CD4-positive, alpha-beta memory T cell (primary cell): ENCODE measurements around the gene CSTF3. TPM values are rescaled to one million over a fixed set of nuclear protein-coding genes. Genes with fewer than 3 reads are reported as not detected.

ENCODE experiments used
- CTCF ChIA-PET: fragments of 350-600 bp; sonication (Branson Sonifier 250); formaldehyde crosslinking; loops from one replicate; lab custom pipeline; 2021; ENCODE audit warnings: inconsistent platforms; ENCODE audit not compliant: partially characterized antibody; lab: Charles Lee
- POLR2A ChIA-PET: fragments of 350-600 bp; sonication (Branson Sonifier 250); formaldehyde crosslinking; loops from one replicate; lab custom pipeline; 2021; ENCODE audit not compliant: partially characterized antibody; lab: Charles Lee
- DNase-seq, 5 donors: peaks; one replicate each; pipeline versions ENCODE4 v3.0.0 to v3.0.0-alpha.2; 2020 to 2022; ENCODE audit warnings: mixed read lengths in 1 of 5
- H3K27ac ChIP-seq: one replicate; pipeline ENCODE4 v1.7.0; 2013; ENCODE audit warnings: low read depth, low read length
- H3K27me3 ChIP-seq: 2 replicates; pipeline ENCODE4 v1.7.0; 2013; ENCODE audit warnings: mild to moderate bottlenecking, low read length, moderate library complexity; ENCODE audit not compliant: insufficient read depth
- H3K36me3 ChIP-seq: 2 replicates; pipeline ENCODE4 v1.7.0; 2013; ENCODE audit warnings: mild to moderate bottlenecking, low read length, moderate library complexity; ENCODE audit not compliant: insufficient read depth
- H3K4me1 ChIP-seq: 2 replicates; pipeline ENCODE4 v1.7.0; 2013; ENCODE audit warnings: mild to moderate bottlenecking, low read length, moderate library complexity; ENCODE audit not compliant: insufficient read depth
- H3K4me3 ChIP-seq, 2 donors: one replicate each; pipeline ENCODE4 v1.7.0; 2013; ENCODE audit warnings: low read length in 2 of 2, mild to moderate bottlenecking in 1 of 2
- H3K9me3 ChIP-seq, 2 donors: one replicate each; pipeline ENCODE4 v1.7.0; 2013; ENCODE audit warnings: low read length in 2 of 2, control low read depth in 1 of 2; ENCODE audit not compliant: control insufficient read depth in 1 of 2
- H3K27ac Mint-ChIP-seq, 7 donors: one replicate each; pipeline ENCODE4 v1.8.0; 2020 to 2021; ENCODE audit warnings: mixed read lengths in 7 of 7, mild to moderate bottlenecking in 6 of 7, inconsistent platforms in 3 of 7, moderate library complexity in 3 of 7
- H3K27me3 Mint-ChIP-seq, 2 donors: one replicate each; pipeline ENCODE4 v1.8.0; 2020 to 2021; ENCODE audit warnings: mixed read lengths in 2 of 2
- H3K36me3 Mint-ChIP-seq, 2 donors: one replicate each; pipeline ENCODE4 v1.8.0; 2020 to 2021; ENCODE audit warnings: mixed read lengths in 2 of 2, inconsistent platforms in 1 of 2, mild to moderate bottlenecking in 1 of 2
- H3K4me1 Mint-ChIP-seq, 4 donors: one replicate each; pipeline ENCODE4 v1.8.0; 2020 to 2021; ENCODE audit warnings: mixed read lengths in 4 of 4, mild to moderate bottlenecking in 1 of 4
- H3K4me3 Mint-ChIP-seq, 8 donors: one replicate each; pipeline ENCODE4 v1.8.0; 2020 to 2021; ENCODE audit warnings: mixed read lengths in 8 of 8, mild to moderate bottlenecking in 7 of 8, moderate library complexity in 6 of 8, inconsistent platforms in 3 of 8
- H3K9me3 Mint-ChIP-seq, 8 donors: one replicate each; pipeline ENCODE4 v1.8.0; 2020 to 2021; ENCODE audit warnings: mixed read lengths in 8 of 8, mild to moderate bottlenecking in 5 of 8, inconsistent platforms in 3 of 8, moderate library complexity in 1 of 8
- intact Hi-C: fragments of 100-400 bp; cut with micrococcal nuclease; formaldehyde crosslinking; loops from one replicate; pipeline ENCODE4 v1.15.1; 2023
- polyA plus RNA-seq, 2 donors: library from polyadenylated mRNA; unstranded; fragments of 300-500 nt; fragmentation: Illumina TruSeq; gene quantifications; one replicate each; pipeline ENCODE4 v1.2.3, GENCODE V29; 2021
- total RNA-seq, 2 experiments: library from RNA; stranded (reverse); gene quantifications; one replicate each; pipeline ENCODE4 v1.2.3, GENCODE V29; 2021

CSTF3 gene
- total and polyA plus RNA-seq, 4 experiments from 2014 or later: 18.1 to 34.0 (median 25.9) TPM

DNA sequence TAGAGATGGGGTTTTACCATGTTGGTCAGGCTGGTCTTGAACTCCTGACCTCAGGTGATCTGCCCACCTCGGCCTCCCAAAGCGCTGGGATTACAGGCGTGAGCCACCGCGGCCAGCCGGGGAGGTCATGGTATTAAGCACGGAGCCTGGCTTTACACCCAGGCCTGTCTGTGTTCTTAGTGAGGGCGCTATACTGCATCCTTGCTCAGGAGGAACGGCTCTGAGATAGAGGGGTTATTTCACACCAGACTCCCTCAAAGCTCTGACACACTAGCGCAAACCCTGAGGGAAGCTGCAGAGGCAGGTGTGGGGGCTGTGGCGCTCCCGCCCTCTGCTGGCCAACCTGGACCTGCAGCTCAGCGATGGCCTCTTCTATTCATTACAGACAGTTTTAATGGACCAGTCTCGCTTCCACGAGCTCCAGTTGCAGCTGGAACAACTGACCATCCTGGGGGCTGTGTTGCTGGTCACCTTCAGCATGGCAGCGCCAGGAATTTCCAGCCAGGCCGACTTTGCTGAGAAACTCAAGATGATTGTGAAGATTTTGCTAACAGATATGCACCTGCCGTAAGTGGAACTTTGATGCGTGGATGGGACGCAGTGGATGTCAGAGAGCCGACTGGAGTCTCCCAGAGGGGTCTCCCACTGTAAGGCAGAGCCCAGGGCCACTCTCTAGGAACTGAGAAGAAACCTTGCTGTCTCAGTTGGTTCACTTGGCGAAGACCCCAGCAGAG, 95.7 kb downstream of the CSTF3 start:
- peaks cover 5% of the 10 kb centered on the region for H3K4me1 ChIP-seq
- no peaks in the 10 kb centered on the region for H3K9me3 Mint-ChIP-seq
- peaks cover 20 to 49% of the 10 kb centered on the region in 2 donors for H3K36me3 Mint-ChIP-seq
- no peaks in the 10 kb centered on the region for H3K27me3 ChIP-seq
- no peaks in the 10 kb centered on the region for H3K27me3 Mint-ChIP-seq
- CTCF ChIA-PET: interaction anchor here (0.5 to 10.7 kb wide), 42 partner anchors 10 to 257 kb away, joined by 3 to 394 read pairs (median 4); partner anchors contain the start of genes DEPDC7, QSER1 and TCP11L1
- peak; percentile 66 to 72 (median 67) for DNase-seq
- H3K27ac Mint-ChIP-seq: peak overlapping the region in 1 of 7 donors; percentile 64
- H3K9me3 ChIP-seq: no peaks in the 10 kb centered on the region
- intact Hi-C loops: loop anchor here (1.0 to 5.0 kb wide), 5 partner anchors 27 to 257 kb away; partner anchors contain the start of gene TCP11L1
- no peak overlapping the region for H3K4me3 Mint-ChIP-seq
- peaks cover 22% of the 10 kb centered on the region for H3K36me3 ChIP-seq
- H3K27ac ChIP-seq: no peak overlapping the region
- no peak overlapping the region for H3K4me3 ChIP-seq
- H3K4me1 Mint-ChIP-seq: peaks cover 15 to 30% (median 25%) of the 10 kb centered on the region in 4 donors
- POLR2A ChIA-PET: interaction anchor here (0.8 to 1.5 kb wide), 3 partner anchors 19 to 104 kb away, joined by 3 to 8 read pairs (median 3); partner anchors contain the start of gene DEPDC7

DNA sequence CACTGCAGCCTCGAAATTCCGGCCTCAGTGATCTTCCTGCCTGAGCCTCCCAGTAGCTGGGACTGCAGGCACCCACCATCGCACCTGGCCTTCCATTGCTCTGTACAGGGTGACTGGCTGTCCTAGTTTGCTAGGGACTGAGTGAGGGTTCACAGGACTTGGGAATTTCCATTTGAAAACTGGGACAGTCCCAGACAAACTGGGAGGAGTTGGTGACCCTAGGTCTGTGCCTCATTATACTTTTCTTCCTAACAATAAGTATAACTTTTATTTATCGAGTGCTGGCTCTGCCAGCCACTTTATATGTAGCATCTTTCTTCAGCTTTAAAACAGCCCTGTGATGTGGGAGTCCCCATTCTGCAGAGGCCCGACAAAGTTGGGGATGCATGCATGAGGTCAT, 96.4 kb downstream of the CSTF3 start:
- POLR2A ChIA-PET: interaction anchor here (1.5 kb wide), 1 partner anchor 104 kb away, joined by 8 read pairs; no protein-coding TSS in a partner anchor
- Mint-ChIP-seq H3K27ac (peak overlapping the region in 1 of 7 donors; percentile 77), H3K4me3 (peak overlapping the region in 1 of 8 donors; percentile 27)

DNA sequence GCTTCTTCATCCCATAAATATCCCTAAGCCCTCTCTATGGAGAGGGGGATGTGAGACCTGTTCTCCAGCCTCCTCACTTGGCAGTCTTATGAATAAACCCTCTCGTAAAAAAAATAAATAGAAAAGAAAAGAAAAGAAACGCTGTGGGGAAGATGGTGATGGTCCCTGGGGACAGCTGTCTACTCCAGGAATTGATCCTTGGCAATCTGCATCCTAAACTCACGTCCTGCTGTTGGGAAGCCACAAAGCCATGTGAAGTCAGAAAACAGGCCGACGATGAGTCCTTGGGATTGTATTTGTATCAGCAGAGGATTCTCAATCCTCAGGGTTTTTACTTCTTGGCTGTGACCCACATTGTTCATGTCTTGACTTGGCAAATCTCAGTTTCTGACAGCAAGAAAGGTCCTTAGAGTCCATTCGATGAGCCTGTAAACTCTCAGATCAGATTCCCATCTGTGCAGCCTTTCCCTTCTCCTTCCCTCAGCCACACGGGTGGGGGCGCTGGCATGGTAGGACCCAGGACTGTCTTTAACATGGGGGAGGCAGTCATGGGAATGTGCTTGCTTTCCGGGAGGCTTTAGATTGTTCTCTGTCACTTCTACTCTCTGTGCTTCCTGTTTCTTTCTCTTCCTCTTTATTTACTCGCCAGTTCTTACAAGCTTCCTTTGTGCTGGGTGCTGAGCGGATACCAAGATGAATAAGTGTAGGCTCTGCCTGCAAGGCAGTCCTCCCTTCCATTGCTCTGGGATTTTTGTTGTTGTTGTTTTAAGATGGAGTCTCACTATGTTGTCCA, 97.1 kb downstream of the CSTF3 start:
- no peaks in the 10 kb centered on the region for H3K27me3 ChIP-seq
- Mint-ChIP-seq H3K27ac (peak overlapping the region in 4 of 7 donors; percentile 1 to 77 (median 45)), H3K9me3 (no peaks in the 10 kb centered on the region), H3K4me1 (peaks cover 18 to 30% (median 25%) of the 10 kb centered on the region in 4 donors), H3K4me3 (peak overlapping the region in 2 of 8 donors; percentile 7 to 27), H3K36me3 (peaks cover 30 to 60% of the 10 kb centered on the region in 2 donors), H3K27me3 (no peaks in the 10 kb centered on the region)
- no peak for DNase-seq
- intact Hi-C loops: loop anchor here (2.0 kb wide), 3 partner anchors 25 to 255 kb away; partner anchors contain the start of gene TCP11L1
- H3K4me3 ChIP-seq: no peak overlapping the region
- H3K27ac ChIP-seq: no peak overlapping the region
- POLR2A ChIA-PET: no interaction called here
- peaks cover 24% of the 10 kb centered on the region for H3K36me3 ChIP-seq
- H3K4me1 ChIP-seq: peaks cover 5% of the 10 kb centered on the region
- CTCF ChIA-PET: interaction anchor here (0.7 to 10.7 kb wide), 15 partner anchors 18 to 255 kb away, joined by 3 to 394 read pairs (median 4); no protein-coding TSS in a partner anchor
- H3K9me3 ChIP-seq: no peaks in the 10 kb centered on the region

More for the DNA sequence above, 96.4 kb downstream of the CSTF3 start:
- Histone ChIP-seq H3K4me3 (no peak overlapping the region), H3K27ac (no peak overlapping the region), H3K4me1 (peaks cover 5% of the 10 kb centered on the region), H3K27me3 (no peaks in the 10 kb centered on the region), H3K36me3 (peaks cover 24% of the 10 kb centered on the region), H3K9me3 (no peaks in the 10 kb centered on the region)
- no peaks in the 10 kb centered on the region for H3K27me3 Mint-ChIP-seq
- intact Hi-C loops: loop anchor here (1.0 to 5.0 kb wide), 5 partner anchors 26 to 256 kb away; partner anchors contain the start of gene TCP11L1
- peaks cover 15 to 30% (median 25%) of the 10 kb centered on the region in 4 donors for H3K4me1 Mint-ChIP-seq
- no peak for DNase-seq
- H3K36me3 Mint-ChIP-seq: peaks cover 24 to 56% of the 10 kb centered on the region in 2 donors
- no peaks in the 10 kb centered on the region for H3K9me3 Mint-ChIP-seq
- CTCF ChIA-PET: interaction anchor here (0.7 to 10.7 kb wide), 32 partner anchors 9 to 256 kb away, joined by 3 to 394 read pairs (median 5); partner anchors contain the start of genes DEPDC7, QSER1 and TCP11L1

DNA sequence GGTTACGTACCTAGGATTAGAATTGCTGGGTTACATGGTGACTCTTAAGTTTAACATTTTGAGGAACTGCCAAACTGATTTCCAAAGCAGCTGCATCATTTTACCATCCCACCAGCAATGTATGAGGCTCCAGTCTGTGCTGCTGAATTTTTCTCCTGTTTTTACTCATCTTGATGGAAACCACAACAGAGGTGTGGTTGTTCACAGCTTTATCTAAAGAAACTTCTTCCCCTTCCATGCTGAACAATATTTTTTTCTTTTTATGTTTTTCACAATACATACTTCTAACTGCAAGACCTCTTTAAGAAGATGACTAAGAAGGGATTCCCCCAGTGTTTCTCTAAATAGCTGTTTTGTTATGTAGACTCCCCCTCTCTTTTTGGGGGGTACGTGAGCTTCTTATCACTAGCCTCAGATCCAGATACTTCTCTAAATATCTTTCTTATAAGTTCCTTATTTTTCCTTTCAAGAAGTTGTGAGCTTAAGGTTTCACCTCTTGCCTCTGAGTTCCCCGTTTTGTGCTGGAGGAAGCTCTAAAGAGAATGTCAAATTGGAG, 97.9 kb downstream of the CSTF3 start:
- no peak for DNase-seq
- H3K27ac ChIP-seq: no peak overlapping the region
- peak overlapping the region in 1 of 8 donors; percentile 29 for H3K4me3 Mint-ChIP-seq
- CTCF ChIA-PET: interaction anchor here (0.8 to 10.7 kb wide), 6 partner anchors 23 to 101 kb away, joined by 3 to 394 read pairs (median 4); no protein-coding TSS in a partner anchor
- H3K27me3 Mint-ChIP-seq: no peaks in the 10 kb centered on the region
- POLR2A ChIA-PET: interaction anchor here (0.6 to 1.0 kb wide), 3 partner anchors 25 to 103 kb away, joined by 3 read pairs; no protein-coding TSS in a partner anchor
- peaks cover 36 to 66% of the 10 kb centered on the region in 2 donors for H3K36me3 Mint-ChIP-seq
- no peaks in the 10 kb centered on the region for H3K27me3 ChIP-seq
- intact Hi-C loops: no loop called here
- H3K4me1 ChIP-seq: peaks cover 5% of the 10 kb centered on the region
- peaks cover 27% of the 10 kb centered on the region for H3K36me3 ChIP-seq
- H3K9me3 Mint-ChIP-seq: no peaks in the 10 kb centered on the region
- peaks cover 18 to 30% (median 25%) of the 10 kb centered on the region in 4 donors for H3K4me1 Mint-ChIP-seq
- no peak overlapping the region for H3K4me3 ChIP-seq
- H3K9me3 ChIP-seq: no peaks in the 10 kb centered on the region
- H3K27ac Mint-ChIP-seq: peak overlapping the region in 4 of 7 donors; percentile 24 to 73 (median 62)

DNA sequence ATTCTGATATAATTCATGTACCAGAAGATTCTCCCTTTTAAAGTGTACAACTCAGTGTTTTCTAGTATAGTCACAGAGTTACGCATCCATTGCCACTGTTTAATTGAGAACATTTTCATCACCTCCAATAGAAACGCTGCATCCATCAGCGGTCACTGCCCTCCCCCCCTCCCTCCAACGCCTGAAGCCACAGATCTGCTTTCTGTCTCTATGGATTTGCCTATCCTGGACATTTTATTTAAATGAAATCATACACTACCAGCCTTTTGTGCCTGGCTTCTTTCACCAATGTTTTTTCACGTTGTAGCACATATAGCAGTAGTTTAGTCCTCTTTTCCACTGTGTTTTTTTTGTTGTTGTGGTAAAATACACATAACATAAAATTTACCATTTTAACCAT, 99.1 kb downstream of the CSTF3 start:
- Mint-ChIP-seq H3K9me3 (no peaks in the 10 kb centered on the region), H3K4me1 (peaks cover 18 to 30% (median 25%) of the 10 kb centered on the region in 4 donors), H3K36me3 (peaks cover 40 to 69% of the 10 kb centered on the region in 2 donors), H3K27ac (peak overlapping the region in 3 of 7 donors; percentile 43 to 61 (median 60)), H3K27me3 (no peaks in the 10 kb centered on the region), H3K4me3 (no peak overlapping the region)
- intact Hi-C loops: no loop called here
- no peaks in the 10 kb centered on the region for H3K27me3 ChIP-seq
- H3K4me3 ChIP-seq: no peak overlapping the region
- no peaks in the 10 kb centered on the region for H3K9me3 ChIP-seq
- no peak overlapping the region for H3K27ac ChIP-seq
- ChIA-PET CTCF (interaction anchor here (0.8 to 10.7 kb wide), 3 partner anchors 50 to 169 kb away, joined by 3 to 394 read pairs (median 3); partner anchors contain the start of gene QSER1), POLR2A (no interaction called here)
- DNase-seq: no peak
- peaks cover 5% of the 10 kb centered on the region for H3K4me1 ChIP-seq
- H3K36me3 ChIP-seq: peaks cover 34% of the 10 kb centered on the region

DNA sequence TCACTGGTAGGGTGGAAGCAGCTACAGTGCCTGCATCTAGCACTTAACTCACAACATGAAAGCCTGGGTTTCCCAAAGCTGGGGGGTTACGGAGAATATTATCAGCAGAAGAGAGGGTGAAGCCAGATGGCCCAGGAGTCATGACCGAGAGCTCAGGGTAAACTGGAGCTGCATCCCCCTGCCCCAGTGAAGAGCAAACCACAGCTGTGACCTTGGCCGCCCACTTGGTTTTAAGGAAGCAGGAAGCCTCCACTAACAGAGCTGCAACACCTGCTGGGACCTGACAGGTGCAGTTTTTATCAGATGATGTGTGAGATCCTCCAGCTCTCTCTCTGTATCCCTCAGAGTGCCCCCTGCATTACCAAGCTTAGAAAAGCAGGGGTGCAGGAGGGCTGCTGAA, 101.0 kb downstream of the CSTF3 start:
- Histone ChIP-seq H3K27me3 (no peaks in the 10 kb centered on the region), H3K4me1 (peaks cover 5% of the 10 kb centered on the region), H3K36me3 (peaks cover 30% of the 10 kb centered on the region), H3K4me3 (no peak overlapping the region), H3K9me3 (no peaks in the 10 kb centered on the region), H3K27ac (no peak overlapping the region)
- intact Hi-C loops: no loop called here
- H3K36me3 Mint-ChIP-seq: peaks cover 35 to 57% of the 10 kb centered on the region in 2 donors
- CTCF ChIA-PET: interaction anchor here (0.5 to 10.7 kb wide), 3 partner anchors 9 to 98 kb away, joined by 3 to 394 read pairs (median 4); no protein-coding TSS in a partner anchor
- POLR2A ChIA-PET: interaction anchor here (1.1 kb wide), 1 partner anchor 21 kb away, joined by 3 read pairs; the partner anchor contains the start of gene TCP11L1
- H3K27ac Mint-ChIP-seq: peak overlapping the region in 5 of 7 donors; percentile 15 to 86 (median 52)
- no peak for DNase-seq
- no peak overlapping the region for H3K4me3 Mint-ChIP-seq
- peaks cover 16 to 24% (median 21%) of the 10 kb centered on the region in 4 donors for H3K4me1 Mint-ChIP-seq
- H3K27me3 Mint-ChIP-seq: no peaks in the 10 kb centered on the region
- no peaks in the 10 kb centered on the region for H3K9me3 Mint-ChIP-seq
